Neuron (in vitro differentiated cells): ENCODE measurements around the gene PARP16.

Experiments used
- H2AFZ ChIP-seq: one replicate; pipeline ENCODE4 v1.6.1; 2013; ENCODE audit warnings: low read depth, mild to moderate bottlenecking, inconsistent platforms, low read length, moderate library complexity
- H3K27me3 ChIP-seq: one replicate; pipeline ENCODE4 v1.6.1; 2013; ENCODE audit warnings: low read length; ENCODE audit not compliant: insufficient read depth
- H3K36me3 ChIP-seq: one replicate; pipeline ENCODE4 v1.6.1; 2013; ENCODE audit warnings: low read length; ENCODE audit not compliant: insufficient read depth
- H3K4me1 ChIP-seq: one replicate; pipeline ENCODE4 v1.6.1; 2013; ENCODE audit warnings: low read length; ENCODE audit not compliant: insufficient read depth
- H3K4me3 ChIP-seq: 2 replicates; pipeline ENCODE4 v1.5.1; 2013; ENCODE audit warnings: mild to moderate bottlenecking, low read length, moderate library complexity
- H3K9me3 ChIP-seq: one replicate; pipeline ENCODE4 v1.6.1; 2013; ENCODE audit warnings: low read length

The PARP16 gene

DNA sequence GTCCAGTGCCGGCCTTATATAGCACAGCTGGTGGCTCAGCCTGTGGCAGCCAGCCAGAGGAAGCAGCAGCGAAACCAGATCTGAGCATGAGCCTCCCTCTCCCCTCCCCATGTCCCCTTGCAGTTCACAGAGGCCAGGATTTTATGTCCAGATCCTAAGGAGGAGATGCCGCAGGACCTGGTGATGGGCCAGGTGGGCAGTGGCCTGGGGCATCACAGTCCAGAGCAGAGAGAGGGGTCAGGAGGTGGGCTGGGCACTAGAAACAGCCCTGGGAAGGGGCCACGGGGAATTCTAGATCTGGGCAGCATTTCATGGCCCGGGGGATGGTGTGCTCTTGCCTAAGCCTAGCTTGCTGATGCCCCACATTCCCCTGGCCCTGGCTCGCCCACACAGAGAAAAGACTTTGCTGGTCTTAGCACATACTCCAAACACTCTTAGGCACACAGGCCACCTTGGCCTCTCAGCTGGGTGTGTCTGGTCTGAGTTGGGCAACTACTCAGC is 75.2 kb downstream of the PARP16 start:
- H3K9me3 ChIP-seq, result no peaks in the 10 kb centered on the region
- no peak overlapping the region for H2AFZ ChIP-seq
- H3K4me3 ChIP-seq, result no peak overlapping the region

DNA sequence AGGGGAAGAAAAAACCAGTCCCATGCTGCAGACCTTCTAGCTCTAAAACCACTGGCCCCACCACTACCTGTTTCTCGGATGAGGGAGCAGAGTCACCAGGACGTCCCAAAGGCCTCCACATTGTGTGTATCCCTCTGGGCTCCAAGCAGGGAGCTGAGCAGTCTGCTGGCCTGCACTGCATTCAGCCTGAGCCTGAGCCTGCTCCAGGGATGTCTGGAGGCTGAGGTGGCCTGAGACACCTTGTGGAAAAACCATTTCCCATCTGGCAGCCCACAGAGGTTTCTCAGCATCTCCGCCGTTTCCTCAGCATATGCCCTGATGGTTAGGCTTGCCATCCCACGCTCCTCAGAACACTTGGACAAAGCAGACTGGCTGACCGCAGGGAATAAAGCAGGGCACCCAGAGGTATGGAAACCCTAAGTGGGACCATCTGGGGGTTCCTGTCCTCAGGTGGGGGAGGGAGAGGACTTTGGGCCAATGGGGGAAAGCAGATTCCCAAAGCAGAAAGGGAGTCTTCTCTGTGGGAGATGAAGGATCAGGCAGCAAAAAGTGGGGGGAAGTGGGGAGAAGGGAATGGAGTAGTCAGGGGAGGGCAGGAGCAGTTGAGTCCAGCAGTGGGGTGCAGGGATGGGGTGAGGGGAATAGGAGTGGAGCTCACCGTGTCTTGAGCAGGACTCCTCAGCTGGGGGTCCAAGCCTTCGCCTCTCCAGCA is 75.8 kb downstream of the PARP16 start, which contains the start of gene CILP:
TSS of gene CILP (minus strand) at position 704 of the 712 bp plus-strand sequence. CDS start 1,718 bp downstream, outside the sequence.
- Histone ChIP-seq H3K36me3 (no peaks in the 10 kb centered on the region), H3K27me3 (peaks cover 4% of the 10 kb centered on the region), H2AFZ (no peak within 1 kb of the TSS), H3K4me3 (no peak within 1 kb of the TSS), H3K4me1 (no peaks in the 10 kb centered on the region), H3K9me3 (no peaks in the 10 kb centered on the region)

More for the DNA sequence above, 75.2 kb downstream of the PARP16 start:
- H3K4me1 ChIP-seq, result no peaks in the 10 kb centered on the region
- peaks cover 3% of the 10 kb centered on the region for H3K27me3 ChIP-seq
- no peaks in the 10 kb centered on the region for H3K36me3 ChIP-seq

DNA sequence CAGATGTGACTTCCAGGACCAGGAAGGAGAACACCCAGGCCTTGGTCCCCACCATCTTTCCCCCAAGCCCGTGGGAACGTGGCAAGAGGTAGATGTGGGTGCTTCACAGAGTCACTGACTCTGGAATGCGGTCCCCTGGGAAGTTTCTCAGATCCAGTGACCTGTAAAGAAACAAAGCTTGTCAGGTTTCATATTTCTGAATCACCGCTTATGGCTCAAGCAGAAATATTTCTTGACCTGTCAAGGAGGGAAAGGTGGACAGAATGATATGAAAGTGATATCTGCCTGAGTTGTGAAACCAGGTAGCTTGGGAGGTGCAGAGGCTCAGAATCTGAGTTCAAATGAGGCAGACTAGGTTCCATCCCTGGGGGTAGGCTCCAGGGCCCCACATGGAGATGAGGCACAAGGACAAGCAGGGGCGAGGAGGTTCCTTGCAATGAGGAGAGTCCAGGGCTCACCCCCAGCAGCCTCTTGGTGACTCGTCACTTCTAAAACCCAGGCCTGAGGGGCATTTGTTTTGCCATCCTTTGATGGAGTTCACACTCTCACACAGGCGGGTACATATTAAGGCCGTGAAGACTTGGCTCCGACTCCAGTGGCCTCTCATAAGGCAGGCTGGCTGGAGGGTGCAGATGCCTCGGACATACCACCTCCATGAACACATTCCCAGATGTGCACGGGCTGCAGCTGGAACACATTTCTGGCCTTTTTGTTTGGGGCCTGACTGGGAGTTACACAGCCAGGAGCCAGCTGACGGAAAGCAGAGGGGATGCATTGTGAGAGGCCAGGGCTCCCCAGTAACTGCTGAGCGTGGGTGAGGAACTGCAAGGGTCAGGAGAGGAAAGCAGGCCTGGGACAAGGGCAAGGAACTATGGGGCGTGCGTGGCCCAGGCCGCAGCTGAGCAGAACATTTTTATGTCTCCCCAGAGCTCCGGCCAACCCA is 76.7 kb downstream of the PARP16 start:
- H3K36me3 ChIP-seq, result no peaks in the 10 kb centered on the region

DNA sequence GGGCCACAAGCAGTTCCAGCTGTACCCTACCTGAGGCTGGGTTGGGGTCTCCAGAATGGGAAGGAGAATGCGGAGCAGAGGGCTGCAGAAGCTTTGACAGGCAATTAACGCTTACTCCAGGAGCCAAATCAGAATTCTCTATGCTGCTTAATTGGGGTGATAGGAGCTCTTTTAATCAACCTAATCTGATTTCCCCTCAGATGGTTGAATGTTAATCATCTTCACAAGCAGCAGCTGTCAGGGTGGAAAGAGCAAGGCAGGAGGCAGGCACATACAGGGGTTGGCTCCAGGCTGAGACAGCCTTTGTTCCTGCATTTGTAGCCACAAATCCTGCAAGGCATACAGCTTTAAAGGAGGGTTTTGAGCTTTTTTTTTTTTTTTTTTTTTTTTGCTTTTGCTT is 78.0 kb downstream of the PARP16 start:
- Histone ChIP-seq H2AFZ (no peak overlapping the region), H3K36me3 (no peaks in the 10 kb centered on the region), H3K27me3 (peaks cover 7% of the 10 kb centered on the region), H3K9me3 (peaks cover 2% of the 10 kb centered on the region), H3K4me1 (no peaks in the 10 kb centered on the region), H3K4me3 (no peak overlapping the region)

More for the DNA sequence above, 76.7 kb downstream of the PARP16 start:
- Histone ChIP-seq H2AFZ (no peak overlapping the region), H3K4me1 (no peaks in the 10 kb centered on the region), H3K9me3 (peaks cover 2% of the 10 kb centered on the region), H3K27me3 (peaks cover 7% of the 10 kb centered on the region), H3K4me3 (no peak overlapping the region)
